NCI-H2081 treated with DMSO at 0.1 percent for 48 hours (cell line): ENCODE measurements around the gene PPP1R26.

ENCODE experiments used
- DNase-seq: peaks from one replicate; lab custom pipeline; 2025; lab: John Stamatoyannopoulos, UW

PPP1R26 gene

GRCh38 chr9:135464181-135464580 is 15.4 kb upstream of the PPP1R26 start:
- DNase-seq = no peak

DNA sequence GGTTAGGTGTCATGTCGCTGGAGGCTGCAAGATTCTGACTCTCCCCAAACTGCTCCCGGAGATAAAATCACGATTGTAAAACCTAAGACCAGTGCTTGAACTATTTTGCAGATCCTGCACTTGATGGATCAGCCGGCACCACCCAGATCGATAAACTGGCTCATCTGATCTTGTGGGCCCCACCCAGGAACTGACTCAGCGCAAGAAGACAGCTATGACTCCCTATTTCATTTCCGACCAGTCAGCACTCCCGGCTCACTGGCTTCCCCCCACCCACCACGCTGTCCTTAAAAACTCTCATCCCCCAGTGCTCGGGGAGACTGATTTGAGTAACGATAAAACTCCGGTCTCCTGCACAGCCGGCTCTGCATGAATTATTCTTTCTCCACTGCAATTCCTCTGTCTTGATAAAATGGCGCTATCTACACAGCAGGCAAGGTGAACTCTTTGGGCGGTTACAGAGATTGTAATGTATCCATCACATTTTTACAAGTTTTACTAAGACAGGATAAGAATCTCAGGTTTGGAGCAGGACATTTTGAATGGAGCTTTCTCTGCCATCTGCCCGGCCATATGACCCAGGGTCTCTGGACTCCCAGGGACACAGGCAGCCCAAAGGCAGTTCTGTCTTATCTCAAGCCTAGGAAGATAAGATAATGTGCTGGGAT is 10.6 kb upstream of the PPP1R26 start:
- no peak for DNase-seq

DNA sequence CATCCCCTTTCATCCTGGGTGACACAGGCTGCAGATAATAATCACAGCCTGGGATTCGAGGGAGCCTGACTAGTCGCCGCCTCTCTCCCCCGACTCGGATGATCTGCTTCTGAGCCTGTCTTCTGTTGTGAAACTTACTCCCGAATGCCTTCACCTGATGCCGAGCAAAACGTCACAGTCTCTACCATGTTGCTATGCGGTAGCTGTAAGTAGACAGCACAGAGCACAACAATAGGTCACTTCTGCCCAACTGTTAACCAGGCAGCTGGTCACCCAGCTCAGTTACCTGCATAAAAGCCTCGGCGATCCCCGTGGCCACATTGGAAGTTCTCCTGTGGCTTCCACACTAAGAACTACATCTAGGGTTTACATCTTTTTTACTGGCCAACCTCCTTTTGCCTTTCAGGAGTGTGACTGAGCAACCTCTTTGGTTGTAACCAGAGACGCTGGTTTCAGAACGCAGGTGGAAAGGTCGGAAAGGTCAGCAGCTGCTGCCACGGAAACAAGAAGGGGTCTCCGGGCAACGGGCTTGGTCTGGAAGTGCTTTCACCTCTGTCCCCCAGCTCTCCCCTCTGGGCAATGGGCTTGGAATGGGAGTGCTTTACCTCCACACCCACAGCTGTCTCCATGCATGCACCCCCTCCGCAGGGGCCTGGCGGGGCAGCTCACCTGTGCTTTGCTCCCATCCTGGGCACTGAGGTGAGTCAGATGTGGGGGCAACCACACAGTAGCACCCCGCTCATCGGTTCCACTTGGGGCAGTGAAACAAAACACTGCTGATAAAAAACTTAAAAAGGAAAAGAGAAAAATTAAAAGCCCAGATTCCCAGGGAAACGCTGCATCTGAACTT is 7.6 kb upstream of the PPP1R26 start:
- no peak for DNase-seq

GRCh38 chr9:135473972-135474543 is 5.5 kb upstream of the PPP1R26 start:
- DNase-seq = no peak

GRCh38 chr9:135474915-135475314 is 4.7 kb upstream of the PPP1R26 start:
- no peak for DNase-seq

GRCh38 chr9:135476561-135477355 is 2.8 kb upstream of the PPP1R26 start:
- DNase-seq = no peak

GRCh38 chr9:135478191-135478590 is 1.4 kb upstream of the PPP1R26 start:
- DNase-seq = no peak

- no peak for DNase-seq
These were observed 633 bp upstream of the PPP1R26 start for GRCh38 chr9:135478829-135479468.

DNA sequence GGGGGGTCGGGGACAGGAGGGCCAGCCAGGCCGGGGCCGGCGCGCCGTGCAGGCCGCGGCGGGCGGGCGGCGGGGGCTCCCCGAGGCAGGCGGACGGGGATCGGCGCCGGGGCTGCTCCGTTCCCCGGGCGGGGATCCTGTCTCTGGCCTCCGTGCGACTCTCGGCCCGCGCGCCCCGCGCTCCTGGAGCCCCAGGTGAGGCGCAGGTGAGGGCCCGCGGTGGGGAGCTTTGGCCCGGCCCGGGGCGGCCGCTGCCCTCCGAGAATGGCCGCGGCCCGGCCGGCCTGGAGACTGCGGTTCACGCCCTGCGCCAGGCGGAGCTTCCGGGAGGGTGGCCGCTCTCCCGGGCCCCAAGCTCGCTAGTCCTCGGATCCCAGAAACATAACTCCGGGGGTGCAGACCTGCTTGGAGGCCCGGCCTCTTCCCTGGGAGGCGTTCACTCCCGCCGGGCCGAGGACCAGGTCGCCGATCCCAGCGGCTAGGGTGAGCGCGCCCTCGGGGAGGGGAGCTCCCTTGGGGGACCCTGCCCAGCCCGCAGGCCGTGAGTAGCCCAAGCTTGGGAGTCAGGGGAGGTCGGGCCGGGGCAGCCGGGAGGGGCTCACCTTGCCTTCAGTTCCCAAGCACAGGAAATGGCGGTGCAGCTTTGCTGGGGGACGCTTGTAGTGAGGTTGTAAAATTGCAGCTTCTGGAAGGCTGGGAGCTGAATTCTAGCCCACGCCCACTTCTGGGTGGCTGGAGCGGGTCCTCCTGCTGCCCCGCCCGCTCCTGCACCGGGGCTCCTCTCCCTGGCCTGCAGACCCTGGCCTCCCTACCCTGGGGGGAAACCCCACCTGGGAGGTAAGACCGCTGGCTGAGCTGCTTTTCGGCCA is 723 bp downstream of the PPP1R26 start:
- no peak for DNase-seq

DNA sequence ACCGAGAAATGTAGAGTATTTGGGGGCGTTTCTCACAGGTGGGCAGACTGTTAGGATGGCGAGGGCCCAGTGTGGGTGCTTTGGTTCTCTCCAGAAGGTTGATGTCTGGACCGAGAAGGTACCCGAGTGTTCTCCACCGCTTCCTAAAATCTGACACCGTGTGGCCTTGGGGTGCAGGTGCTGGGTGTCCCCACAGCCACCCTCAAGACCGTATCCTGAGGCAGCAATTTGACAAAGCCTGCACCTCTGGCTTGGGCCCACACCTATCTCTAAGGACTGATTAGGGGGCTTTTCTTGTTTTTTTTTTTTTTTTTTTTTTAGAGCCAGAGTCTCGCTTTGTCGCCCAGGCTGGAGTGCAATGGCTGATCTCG is 1.3 kb downstream of the PPP1R26 start:
- DNase-seq = no peak

GRCh38 chr9:135482015-135482754 is 2.6 kb downstream of the PPP1R26 start:
- DNase-seq = no peak

DNA sequence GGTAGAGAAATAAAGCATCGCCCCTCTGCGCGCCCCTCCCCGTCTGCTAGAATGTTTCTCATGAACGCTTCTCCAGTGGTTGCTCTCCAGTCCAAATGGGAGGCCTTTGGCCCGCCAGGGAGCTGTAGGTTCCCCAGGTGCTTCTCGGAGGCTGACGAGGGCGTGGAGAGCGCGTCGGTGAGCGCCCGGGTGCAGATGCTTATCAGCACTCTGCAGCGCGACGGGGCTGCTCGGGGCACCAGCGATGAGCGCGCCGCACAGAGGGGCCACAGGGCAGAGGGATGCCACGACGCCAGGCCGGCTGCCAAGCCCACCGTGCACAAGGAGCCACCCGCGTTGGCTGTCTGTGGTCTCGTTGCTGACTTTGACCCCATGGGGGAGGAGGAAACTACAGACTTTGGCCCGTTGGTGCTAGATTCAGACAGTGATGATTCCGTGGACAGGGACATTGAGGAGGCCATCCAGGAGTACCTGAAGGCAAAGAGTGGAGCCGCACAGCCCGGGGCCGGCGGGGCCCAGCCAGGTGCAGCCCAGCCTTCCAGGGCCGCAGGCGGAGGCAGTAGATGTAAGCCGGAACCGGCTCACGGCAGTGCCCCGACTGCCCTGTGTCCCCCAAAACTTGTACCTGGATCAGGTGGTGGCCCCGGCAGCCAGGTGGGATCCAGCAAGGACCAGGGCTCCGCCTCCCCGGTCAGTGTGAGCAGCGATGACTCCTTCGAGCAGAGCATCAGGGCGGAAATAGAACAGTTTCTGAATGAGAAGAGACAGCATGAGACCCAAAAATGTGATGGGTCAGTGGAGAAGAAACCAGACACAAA is 5.1 kb downstream of the PPP1R26 start:
- no peak for DNase-seq

GRCh38 chr9:135485385-135485784 is 5.8 kb downstream of the PPP1R26 start:
- no peak for DNase-seq

DNA sequence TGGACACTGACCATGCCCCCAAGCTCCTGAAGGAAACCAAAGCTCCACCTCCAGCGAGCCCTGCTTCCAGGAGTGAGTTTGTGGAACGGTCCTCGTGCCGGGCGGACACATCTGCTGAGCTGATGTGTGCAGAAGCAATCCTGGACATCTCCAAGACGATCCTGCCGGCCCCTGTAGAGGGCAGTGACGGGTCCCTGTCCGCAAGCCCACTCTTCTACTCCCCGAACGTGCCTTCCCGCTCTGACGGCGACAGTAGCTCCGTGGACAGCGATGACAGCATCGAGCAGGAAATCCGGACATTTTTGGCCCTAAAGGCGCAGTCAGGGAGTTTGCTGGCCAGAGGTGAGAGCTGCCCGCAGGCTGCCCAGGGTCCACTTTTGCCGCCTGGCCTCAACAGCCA is 6.2 kb downstream of the PPP1R26 start:
- no peak for DNase-seq

GRCh38 chr9:135486267-135487065 is 6.9 kb downstream of the PPP1R26 start:
- DNase-seq = no peak

GRCh38 chr9:135487281-135488012 is 7.9 kb downstream of the PPP1R26 start:
- DNase-seq = no peak

DNA sequence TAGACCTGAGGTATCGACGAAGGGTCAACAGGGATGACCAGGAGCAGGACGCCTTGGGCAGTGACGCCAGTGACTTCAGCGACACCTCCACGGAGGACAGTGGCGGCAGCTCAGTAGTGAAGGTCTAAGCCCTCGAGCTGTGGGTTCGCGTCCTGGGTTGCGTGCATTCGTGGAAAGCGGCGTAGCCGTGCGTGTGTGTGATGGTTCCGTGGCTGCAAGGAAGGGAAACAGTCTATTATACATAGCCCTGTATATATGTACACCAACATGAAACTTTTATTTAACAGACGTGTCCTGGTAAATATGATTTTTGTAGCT is 8.4 kb downstream of the PPP1R26 start:
- DNase-seq = no peak

- DNase-seq = no peak
These were observed 8.9 kb downstream of the PPP1R26 start for GRCh38 chr9:135488527-135488926.
